Central memory CD4-positive, alpha-beta T cell (primary cell): ENCODE results near the gene C1orf141.
A peak's percentile ranks its signal among the peaks of the same experiment; 100 is the strongest.
"Not testable (repeated sequence)": the region's sequence is repeated elsewhere in the genome, so short reads cannot be mapped to it uniquely, and the experiment has no call there.

Source experiments
- DNase-seq: peaks from one replicate; pipeline ENCODE4 v3.0.0; 2022

C1orf141 gene

GRCh38 chr1:67078291-67078690 lies 56.5 kb downstream of the C1orf141 start:
- no peak for DNase-seq

GRCh38 chr1:67077593-67077992 lies 57.2 kb downstream of the C1orf141 start:
- no peak for DNase-seq

- DNase-seq: no peak
Measured at GRCh38 chr1:67072749-67073148, 62.0 kb downstream of the C1orf141 start.

GRCh38 chr1:67067655-67068054 lies 67.1 kb downstream of the C1orf141 start:
- DNase-seq: not testable (repeated sequence)

- DNase-seq: no peak
Measured at GRCh38 chr1:67062412-67062811, 72.4 kb downstream of the C1orf141 start.

GRCh38 chr1:67061266-67061665 lies 73.5 kb downstream of the C1orf141 start:
- no peak for DNase-seq

- DNase-seq: no peak
Measured at GRCh38 chr1:67060811-67061218, 74.0 kb downstream of the C1orf141 start.

- no peak for DNase-seq
Measured at GRCh38 chr1:67059346-67059745, 75.4 kb downstream of the C1orf141 start.

- no peak for DNase-seq
Measured at GRCh38 chr1:67058761-67059160, 76.0 kb downstream of the C1orf141 start.

GRCh38 chr1:67058242-67058641 lies 76.5 kb downstream of the C1orf141 start:
- DNase-seq: no peak

- peak; percentile 72 for DNase-seq
Measured at GRCh38 chr1:67053785-67054772, 80.7 kb downstream of the C1orf141 start, which contains the start of gene SLC35D1. TSS of gene SLC35D1 (minus strand) at chr1:67054148. CDS start at chr1:67054013, 135 bp downstream.

GRCh38 chr1:67053535-67053784 lies 81.3 kb downstream of the C1orf141 start:
- DNase-seq: no peak

- peak; percentile 44 for DNase-seq
Measured at GRCh38 chr1:67052741-67053534, 81.8 kb downstream of the C1orf141 start.

GRCh38 chr1:67051196-67051595 lies 83.6 kb downstream of the C1orf141 start:
- DNase-seq: no peak

- no peak for DNase-seq
Measured at GRCh38 chr1:67044631-67045270, 90.0 kb downstream of the C1orf141 start.

- DNase-seq: no peak
Measured at GRCh38 chr1:67043366-67043765, 91.4 kb downstream of the C1orf141 start.
